H1 (cell line): ENCODE results near the gene ANKRD50. TPM values are rescaled to one million over a fixed set of nuclear protein-coding genes. Genes with fewer than 3 reads are reported as not detected.

Source experiments
- CTCF ChIA-PET: fragments of 300-600 bp; sonication (Branson Sonifier 250); formaldehyde crosslinking; loops from one replicate; lab custom pipeline; 2021; ENCODE audit not compliant: partially characterized antibody; lab: Charles Lee
- POLR2A ChIA-PET: fragments of 300-600 bp; sonication (Branson Sonifier 250); formaldehyde crosslinking; loops from one replicate; lab custom pipeline; 2021; ENCODE audit warnings: inconsistent platforms; ENCODE audit not compliant: partially characterized antibody; lab: Charles Lee
- DNase-seq, 2 experiments: peaks; one replicate each; pipeline versions ENCODE4 v3.0.0 to v3.0.0-alpha.2; 2010 to 2022; ENCODE audit warnings: low spot score in 2 of 2, low read depth in 1 of 2, mixed read lengths in 1 of 2
- FAIRE-seq: peaks from 2 replicates; lab custom pipeline; 2011; peaks lifted over from hg19 to GRCh38; lab: Jason Lieb, UNC
- H2AFZ ChIP-seq: 2 replicates; pipeline ENCODE4 v1.8.1; 2012; ENCODE audit warnings: low read length, inconsistent platforms
- H2AK5ac ChIP-seq: 2 replicates; pipeline ENCODE4 v1.6.1; 2013; ENCODE audit warnings: low read depth, low read length
- H2BK120ac ChIP-seq: replicated peaks from 2 replicates; pipeline ENCODE3; 2013; ENCODE audit warnings: low read depth, low read length, inconsistent platforms
- H2BK12ac ChIP-seq: 2 replicates; pipeline ENCODE4 v1.6.1; 2013; ENCODE audit warnings: low read depth, low read length
- H2BK15ac ChIP-seq: 2 replicates; pipeline ENCODE4 v1.6.1; 2013; ENCODE audit warnings: low read length
- H2BK20ac ChIP-seq: 2 replicates; pipeline ENCODE4 v1.6.1; 2013; ENCODE audit warnings: low read length
- H2BK5ac ChIP-seq: 2 replicates; pipeline ENCODE4 v1.6.1; 2013; ENCODE audit warnings: low read depth, low read length
- H3K14ac ChIP-seq: 2 replicates; pipeline ENCODE4 v1.6.1; 2013; ENCODE audit warnings: inconsistent platforms; ENCODE audit not compliant: insufficient read length
- H3K18ac ChIP-seq: 2 replicates; pipeline ENCODE4 v1.6.1; 2013; ENCODE audit warnings: low read length; ENCODE audit errors: extremely low read depth
- H3K23ac ChIP-seq: 2 replicates; pipeline ENCODE4 v1.6.1; 2013; ENCODE audit warnings: inconsistent platforms; ENCODE audit not compliant: insufficient read length
- H3K23me2 ChIP-seq: 2 replicates; pipeline ENCODE4 v1.6.1; 2013; ENCODE audit warnings: low read depth, low read length
- H3K27ac ChIP-seq: 2 replicates; pipeline ENCODE4 v1.6.1; 2011; ENCODE audit warnings: low read depth, low read length, inconsistent platforms
- H3K27me3 ChIP-seq, 4 experiments: replicated peaks in 1 of 4; 1 replicate in 1 of 4; 2 replicates in 3 of 4; pipeline versions ENCODE4 v1.6.1 to v1.8.1; 2011 to 2013; ENCODE audit warnings: low read length in 3 of 4, mild to moderate bottlenecking in 3 of 4, inconsistent platforms in 2 of 4, mixed read lengths in 2 of 4, moderate library complexity in 1 of 4; ENCODE audit not compliant: control insufficient read depth in 3 of 4, insufficient read depth in 3 of 4; ENCODE audit errors: extremely low read depth in 1 of 4
- H3K36me3 ChIP-seq, 4 experiments: 2 replicates each; pipeline versions ENCODE4 v1.6.1 to v1.8.1; 2011 to 2013; ENCODE audit warnings: mild to moderate bottlenecking in 4 of 4, low read length in 3 of 4, moderate library complexity in 2 of 4, control low read depth in 1 of 4, inconsistent platforms in 1 of 4; ENCODE audit not compliant: insufficient read depth in 4 of 4, control insufficient read depth in 2 of 4
- H3K4ac ChIP-seq: replicated peaks from 2 replicates; pipeline ENCODE3; 2013; ENCODE audit warnings: low read length, low read depth, mixed read lengths, inconsistent platforms; ENCODE audit not compliant: insufficient read length
- H3K4me1 ChIP-seq, 4 experiments: replicated peaks in 1 of 4; 1 replicate in 1 of 4; 2 replicates in 3 of 4; pipeline versions ENCODE4 v1.6.1 to v1.8.1; 2011 to 2013; ENCODE audit warnings: low read length in 3 of 4, inconsistent platforms in 2 of 4, mixed read lengths in 1 of 4; ENCODE audit not compliant: insufficient read depth in 4 of 4, control insufficient read depth in 3 of 4
- H3K4me2 ChIP-seq, 2 experiments: 2 replicates each; pipeline versions ENCODE4 v1.6.1 to v1.8.1; 2011 to 2013; ENCODE audit warnings: low read depth in 2 of 2, low read length in 2 of 2, control low read depth in 1 of 2, inconsistent platforms in 1 of 2, mild to moderate bottlenecking in 1 of 2; ENCODE audit not compliant: insufficient read depth in 1 of 2
- H3K4me3 ChIP-seq, 4 experiments: fragments of 200-600, 300-600 bp in 1 of 4; sonication (generic), shearing (Covaris generic), sonication (Bioruptor Twin) in 1 of 4; 2 replicates each; pipeline versions ENCODE4 v1.5.1 to v1.8.1; 2011 to 2016; ENCODE audit warnings: low read length in 4 of 4, low read depth in 3 of 4, control low read depth in 2 of 4, inconsistent platforms in 2 of 4, mild to moderate bottlenecking in 2 of 4, mixed read lengths in 1 of 4, moderate library complexity in 1 of 4; ENCODE audit not compliant: insufficient read depth in 2 of 4; ENCODE audit errors: extremely low read depth in 1 of 4
- H3K56ac ChIP-seq: replicated peaks from 2 replicates; pipeline ENCODE3; 2013; ENCODE audit warnings: low read depth, mild to moderate bottlenecking, mixed read lengths, low read length, inconsistent platforms; ENCODE audit not compliant: insufficient read length
- H3K79me1 ChIP-seq: 2 replicates; pipeline ENCODE4 v1.6.1; 2013; ENCODE audit warnings: low read depth, low read length, control low read depth
- H3K79me2 ChIP-seq, 2 experiments: 2 replicates each; pipeline versions ENCODE4 v1.6.1 to v1.8.1; 2012 to 2013; ENCODE audit warnings: low read length in 2 of 2, mild to moderate bottlenecking in 2 of 2, inconsistent platforms in 1 of 2; ENCODE audit not compliant: insufficient read depth in 2 of 2, control insufficient read depth in 1 of 2
- H3K9ac ChIP-seq, 4 experiments: replicated peaks in 1 of 4; 1 replicate in 1 of 4; 2 replicates in 3 of 4; pipeline versions ENCODE4 v1.6.1 to v1.8.1; 2011 to 2013; ENCODE audit warnings: low read depth in 3 of 4, low read length in 3 of 4, control low read depth in 2 of 4, mild to moderate bottlenecking in 2 of 4, moderate library complexity in 2 of 4, inconsistent platforms in 1 of 4; ENCODE audit errors: extremely low read depth in 1 of 4
- H3K9me3 ChIP-seq, 2 experiments: 2 replicates each; pipeline versions ENCODE4 v1.6.1 to v1.8.1; 2012 to 2013; ENCODE audit warnings: mild to moderate bottlenecking in 2 of 2, moderate library complexity in 2 of 2, control low read depth in 1 of 2, inconsistent platforms in 1 of 2, low read depth in 1 of 2, low read length in 1 of 2, mixed read lengths in 1 of 2; ENCODE audit not compliant: insufficient read depth in 2 of 2
- H4K20me1 ChIP-seq, 2 experiments: replicated peaks in 1 of 2; 2 replicates each; pipeline versions ENCODE3 to v1.8.1; 2011 to 2013; ENCODE audit warnings: inconsistent platforms in 2 of 2, low read length in 2 of 2, mild to moderate bottlenecking in 1 of 2; ENCODE audit not compliant: insufficient read depth in 2 of 2, control insufficient read depth in 1 of 2
- H4K5ac ChIP-seq: 2 replicates; pipeline ENCODE4 v1.6.1; 2013; ENCODE audit warnings: low read length, low read depth, mixed read lengths, inconsistent platforms; ENCODE audit not compliant: insufficient read length
- H4K8ac ChIP-seq: 2 replicates; pipeline ENCODE4 v1.8.0; 2013; ENCODE audit warnings: mild to moderate bottlenecking, moderate library complexity, low read length, inconsistent platforms; ENCODE audit not compliant: insufficient read depth; ENCODE audit errors: extremely low read depth
- H4K91ac ChIP-seq: replicated peaks from 2 replicates; pipeline ENCODE3; 2013; ENCODE audit warnings: low read length, mixed read lengths, inconsistent platforms; ENCODE audit not compliant: insufficient read length
- BCL11A ChIP-seq, 2 experiments: IDR thresholded peaks; one replicate each; pipeline ENCODE4 v1.6.1; 2011; ENCODE audit warnings: low read depth in 2 of 2, low read length in 2 of 2, mild to moderate bottlenecking in 2 of 2
- BRCA1 ChIP-seq: IDR thresholded peaks from 2 replicates; pipeline ENCODE4 v1.6.1; 2012; ENCODE audit warnings: low read depth, low read length, improper control_type of control experiment
- CHD1 ChIP-seq: IDR thresholded peaks from 2 replicates; pipeline ENCODE4 v1.6.1; 2012; ENCODE audit warnings: low read depth, low read length, improper control_type of control experiment
- HDAC6 ChIP-seq: IDR thresholded peaks from one replicate; pipeline ENCODE4 v1.7.1; 2012; ENCODE audit warnings: low read depth, mild to moderate bottlenecking, inconsistent platforms, low read length, moderate library complexity
- JUN ChIP-seq: IDR thresholded peaks from 2 replicates; pipeline ENCODE4 v1.6.1; 2011; ENCODE audit warnings: low read depth, mild to moderate bottlenecking, improper control_type of control experiment, low read length
- JUND ChIP-seq: IDR thresholded peaks from 2 replicates; pipeline ENCODE4 v1.6.1; 2011; ENCODE audit warnings: mild to moderate bottlenecking, improper control_type of control experiment, low read length
- KDM5A ChIP-seq: fragments of 200-600 bp; IDR thresholded peaks from 2 replicates; pipeline ENCODE4 v1.7.1; 2012; ENCODE audit warnings: mild to moderate bottlenecking, low read length, inconsistent platforms, mixed read lengths
- POLR2AphosphoS5 ChIP-seq: IDR thresholded peaks from 2 replicates; pipeline ENCODE4 v1.6.1; 2011; ENCODE audit warnings: low read depth, low read length
- SP2 ChIP-seq: IDR thresholded peaks from 2 replicates; pipeline ENCODE4 v1.6.1; 2012; ENCODE audit warnings: mild to moderate bottlenecking, low read length, inconsistent platforms
- TBP ChIP-seq: IDR thresholded peaks from 2 replicates; pipeline ENCODE4 v1.6.1; 2011; ENCODE audit warnings: low read depth, low read length, improper control_type of control experiment
- WGBS, 2 experiments: shearing (Covaris generic) in 1 of 2; methylation state at CpG; one replicate each; pipeline versions ENCODE4 v1.1.6 to v1.1.7; 2013 to 2015; ENCODE audit warnings: low lambda C conversion rate in 2 of 2, mixed read lengths in 2 of 2, inconsistent platforms in 1 of 2, low coverage in 1 of 2, missing lambda C conversion rate in 1 of 2; ENCODE audit not compliant: insufficient replicate concordance in 2 of 2, insufficient coverage in 1 of 2, insufficient read length in 1 of 2; ENCODE audit errors: extremely low coverage in 1 of 2, missing lambda C conversion rate in 1 of 2; 5-methylcytosine and 5-hydroxymethylcytosine counted together
- polyA plus RNA-seq, 7 experiments: library from polyadenylated mRNA; depleted of rRNA in 3 of 7; stranded (reverse) in 5 of 7; unstranded in 2 of 7; fragments of >200 nt in 5 of 7; fragments of 200-250 nt in 2 of 7; gene quantifications; 1 replicate in 5 of 7; 2 replicates in 1 of 7; 4 replicates in 1 of 7; pipeline versions ENCODE4 v1.2.1 to v1.2.3, GENCODE V29; 2011 to 2013; ENCODE audit warnings: missing spikeins in 2 of 7, mixed read lengths in 2 of 7
- total RNA-seq: library from RNA; stranded (reverse); fragmentation: NEBNext Ultra II Directional; extraction: Animal tissue kit (Norgen Biotek cat#: 25700); gene quantifications from 2 replicates; pipeline ENCODE4 v1.2.1, GENCODE V29; 2021

Gene ANKRD50
- total and polyA plus RNA-seq, 2 of the 8 experiments (the other 6 are each of a cell fraction or from before 2014, with no cell fraction given), result 8.5 to 25.0 TPM

DNA sequence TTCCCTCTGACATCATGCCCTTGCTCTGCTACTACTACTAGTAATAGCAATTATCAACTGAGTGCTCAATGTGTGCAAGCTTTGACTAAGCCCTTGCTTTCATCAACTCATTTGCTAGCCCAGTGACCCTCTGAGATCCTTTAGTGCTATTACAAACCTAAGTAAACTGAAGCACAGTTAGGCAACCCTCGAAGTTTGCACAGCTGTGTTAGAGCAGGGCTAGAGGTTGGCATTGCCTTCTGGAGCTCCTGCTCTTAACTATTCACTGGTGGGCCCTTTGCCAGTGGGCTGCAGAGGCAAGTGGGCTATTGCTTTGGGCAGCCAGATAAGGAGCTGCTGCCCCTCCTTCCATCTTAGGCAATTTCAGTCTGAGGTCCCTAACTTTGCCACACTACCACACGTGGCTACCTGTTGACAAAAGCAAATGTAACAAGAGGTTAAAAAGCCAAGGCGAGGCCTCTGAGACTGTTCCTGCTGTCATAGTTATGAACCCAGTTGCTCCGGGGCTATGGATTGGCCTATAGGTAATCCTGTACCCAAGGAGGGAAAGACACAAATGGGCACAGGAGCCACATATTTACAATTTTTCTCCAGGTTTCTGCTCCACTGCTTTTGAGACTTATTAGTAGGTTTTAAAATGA lies 41.5 kb upstream of the ANKRD50 start:
- H3K4ac ChIP-seq, result no peak overlapping the region
- no peak overlapping the region for H3K14ac ChIP-seq
- no peak for TF ChIP-seq TBP
- TF ChIP-seq KDM5A, result no peak
- TF ChIP-seq POLR2AphosphoS5, result no peak
- TF ChIP-seq CHD1, result no peak
- no peak for TF ChIP-seq HDAC6
- no peak for TF ChIP-seq JUN
- no peak for TF ChIP-seq BCL11A (IDR thresholded peaks at IDR 0.05; ENCODE audit: low read depth in 2 of 2, low read length in 2 of 2)
- TF ChIP-seq SP2, result no peak
- TF ChIP-seq BRCA1, result no peak
- TF ChIP-seq JUND, result no peak
- WGBS, 2 experiments, result 79% methylated on average over 4 of the region's 4 CpGs; no CpG with 5 or more reads in 1 of the 2 experiments
- no peaks in the 10 kb centered on the region for H3K9me3 ChIP-seq
- H3K56ac ChIP-seq, result no peak overlapping the region
- H2AFZ ChIP-seq, result no peak overlapping the region
- H3K79me2 ChIP-seq, result no peaks in the 10 kb centered on the region
- no peak overlapping the region for H4K91ac ChIP-seq
- H4K5ac ChIP-seq, result no peak overlapping the region
- H2AK5ac ChIP-seq, result no peak overlapping the region
- FAIRE-seq, result no peak
- H2BK5ac ChIP-seq, result no peak overlapping the region
- no peaks in the 10 kb centered on the region for H3K23me2 ChIP-seq
- no peak overlapping the region for H3K9ac ChIP-seq
- H2BK15ac ChIP-seq, result no peak overlapping the region
- no peak overlapping the region for H2BK12ac ChIP-seq
- H3K27me3 ChIP-seq, result no peaks in the 10 kb centered on the region; a peak in 2 of 7 replicates
- H3K4me3 ChIP-seq, result no peak overlapping the region
- H2BK20ac ChIP-seq, result no peak overlapping the region
- no peak overlapping the region for H3K23ac ChIP-seq
- no peak overlapping the region for H3K27ac ChIP-seq
- H4K8ac ChIP-seq, result no peak overlapping the region
- H3K18ac ChIP-seq, result no peak overlapping the region
- no peak overlapping the region for H2BK120ac ChIP-seq
- ChIA-PET POLR2A (no interaction called here), CTCF (interaction anchor here (1.4 to 1.8 kb wide), 2 partner anchors 15 to 17 kb away, joined by 4 read pairs; no protein-coding TSS in a partner anchor)
- H3K4me1 ChIP-seq, result no peaks in the 10 kb centered on the region
- H4K20me1 ChIP-seq, result no peaks in the 10 kb centered on the region
- H3K79me1 ChIP-seq, result no peaks in the 10 kb centered on the region
- DNase-seq, result no peak
- no peak overlapping the region for H3K4me2 ChIP-seq
- H3K36me3 ChIP-seq, result no peaks in the 10 kb centered on the region
